OCI-LY3 (cell line): ENCODE results near the gene TNFRSF18.
"Not testable (repeated sequence)": the region's sequence is repeated elsewhere in the genome, so short reads cannot be mapped to it uniquely, and the experiment has no call there.

Experiments used
- CTCF ChIP-seq: fragments of 200-600, 300-600 bp; sonication (generic); IDR thresholded peaks from 2 replicates; pipeline ENCODE4 v1.5.1; 2014; ENCODE audit warnings: antibody characterized with exemption, low read length, low read depth
- EZH2phosphoT487 ChIP-seq: fragments of 200-600 bp; shearing (Covaris generic); IDR thresholded peaks from 2 replicates; pipeline ENCODE4 v1.6.1; 2018; ENCODE audit warnings: antibody characterized with exemption, mixed run types, low read depth

GRCh38 chr1:1195726-1196125 lies 10.7 kb downstream of the TNFRSF18 start:
- not testable (repeated sequence) for TF ChIP-seq CTCF, EZH2phosphoT487
